GM12878 (cell line): ENCODE measurements around the gene STK38. TPM values are rescaled to one million over a fixed set of nuclear protein-coding genes. Genes with fewer than 3 reads are reported as not detected.

Experiments used
- ATAC-seq: fragments of 200-7000 bp; cut with Tn5 transposase; 3 replicates; pipeline ENCODE4 v1.9.1; 2020; ENCODE audit warnings: mild to moderate bottlenecking, moderate library complexity
- BruUV-seq: library from RNA; stranded (reverse); fragments of 400-500 nt; replicated peaks from 2 replicates; lab custom pipeline; 2021; lab: Mats Ljungman, UMichigan
- CTCF ChIA-PET: fragments of 300-600 bp; sonication (Branson Sonifier 250); formaldehyde crosslinking; extraction: SDS; loops from one replicate; lab custom pipeline; 2021; ENCODE audit warnings: inconsistent platforms; lab: Yijun Ruan, JAX
- POLR2A ChIA-PET: fragments of 350-600 bp; formaldehyde crosslinking; extraction: SDS; loops from one replicate; lab custom pipeline; 2021; ENCODE audit warnings: inconsistent platforms; lab: Charles Lee
- RAD21 ChIA-PET: fragments of 300-600 bp; sonication (Branson Sonifier 250); formaldehyde crosslinking; loops from one replicate; lab custom pipeline; 2023; ENCODE audit warnings: antibody characterized with exemption; ENCODE audit not compliant: unreplicated experiment; lab: Charles Lee
- SMC1A ChIA-PET: fragments of 300-600 bp; sonication (Branson Sonifier 250); formaldehyde crosslinking; loops from one replicate; lab custom pipeline; 2023; ENCODE audit not compliant: unreplicated experiment, uncharacterized antibody; lab: Charles Lee
- DNase-seq: peaks from one replicate; pipeline ENCODE4 v3.0.0-alpha.2; 2011; ENCODE audit warnings: low read depth, low spot score
- FAIRE-seq: peaks from 3 replicates; lab custom pipeline; 2011; peaks lifted over from hg19 to GRCh38; lab: Jason Lieb, UNC
- H2AFZ ChIP-seq: 2 replicates; pipeline ENCODE4 v1.6.0; 2011; ENCODE audit warnings: low read depth, low read length, control low read depth; ENCODE audit not compliant: control insufficient read depth
- H3K27ac ChIP-seq: 2 replicates; pipeline ENCODE4 v1.5.1; 2011; ENCODE audit warnings: control low read depth; ENCODE audit not compliant: control insufficient read depth, insufficient read depth
- H3K27me3 ChIP-seq, 2 experiments: replicated peaks in 1 of 2; 2 replicates each; pipeline versions ENCODE4 v1.6.0 to v1.6.1; 2011; ENCODE audit warnings: low read length in 1 of 2; ENCODE audit not compliant: control insufficient read depth in 2 of 2, insufficient read depth in 2 of 2
- H3K36me3 ChIP-seq, 2 experiments: 2 replicates each; pipeline ENCODE4 v1.5.1; 2011; ENCODE audit warnings: low read length in 1 of 2; ENCODE audit not compliant: control insufficient read depth in 2 of 2, insufficient read depth in 2 of 2
- H3K4me1 ChIP-seq: 2 replicates; pipeline ENCODE4 v1.6.1; 2011; ENCODE audit warnings: mild to moderate bottlenecking, low read length, moderate library complexity, mixed read lengths; ENCODE audit not compliant: control insufficient read depth, insufficient read depth
- H3K4me2 ChIP-seq: 2 replicates; pipeline ENCODE4 v1.6.0; 2011; ENCODE audit warnings: control low read depth; ENCODE audit not compliant: control insufficient read depth, insufficient read depth
- H3K4me3 ChIP-seq: fragments of 200-600 bp; sonication (generic); 2 replicates; pipeline ENCODE4 v1.5.1; 2016
- H3K79me2 ChIP-seq: 2 replicates; pipeline ENCODE4 v1.6.0; 2011; ENCODE audit warnings: low read length; ENCODE audit not compliant: control insufficient read depth, insufficient read depth
- H3K9ac ChIP-seq: 2 replicates; pipeline ENCODE4 v1.8.0; 2011; ENCODE audit warnings: low read length, control low read depth, mixed read lengths; ENCODE audit not compliant: control insufficient read depth, insufficient read depth
- H3K9me3 ChIP-seq: replicated peaks from 3 replicates; pipeline ENCODE4 v1.5.1; 2011; ENCODE audit warnings: mild to moderate bottlenecking, low read length; ENCODE audit not compliant: control insufficient read depth, insufficient read depth
- H4K20me1 ChIP-seq: 2 replicates; pipeline ENCODE4 v1.6.0; 2011; ENCODE audit not compliant: control insufficient read depth, insufficient read depth
- EED ChIP-seq: sonication (generic); IDR thresholded peaks from 2 replicates; pipeline ENCODE4 v1.6.1; 2016; ENCODE audit warnings: antibody characterized with exemption, low read depth
- IKZF2 ChIP-seq, 2 experiments: fragments of 450-650 bp; IDR thresholded peaks; 2 replicates each; pipeline ENCODE4 v1.6.1; 2017; ENCODE audit warnings: mild to moderate bottlenecking in 2 of 2, moderate library complexity in 2 of 2
- KLF5 ChIP-seq: fragments of 450-650 bp; IDR thresholded peaks from 2 replicates; pipeline ENCODE4 v1.6.1; 2014; ENCODE audit warnings: mild to moderate bottlenecking; ENCODE audit not compliant: partially characterized antibody
- MAX ChIP-seq: IDR thresholded peaks from 2 replicates; pipeline ENCODE4 v1.6.1; 2012; ENCODE audit warnings: low read depth, low read length, improper control_type of control experiment
- MEF2B ChIP-seq: fragments of 450-650 bp; IDR thresholded peaks from 2 replicates; pipeline ENCODE4 v1.6.1; 2018; ENCODE audit warnings: mild to moderate bottlenecking, moderate library complexity; ENCODE audit not compliant: partially characterized antibody, poor library complexity, severe bottlenecking
- MXI1 ChIP-seq: fragments of 150-350 bp; IDR thresholded peaks from 2 replicates; pipeline ENCODE4 v1.6.1; 2011; ENCODE audit warnings: low read depth, mild to moderate bottlenecking, inconsistent platforms, low read length, improper control_type of control experiment
- NFIC ChIP-seq: IDR thresholded peaks from 2 replicates; pipeline ENCODE4 v1.6.1; 2012; ENCODE audit warnings: low read depth, mild to moderate bottlenecking, inconsistent platforms, low read length, moderate library complexity
- NFXL1 ChIP-seq: fragments of 450-650 bp; IDR thresholded peaks from 2 replicates; pipeline ENCODE4 v1.6.1; 2017; ENCODE audit warnings: antibody characterized with exemption, mild to moderate bottlenecking, borderline replicate concordance
- PML ChIP-seq: IDR thresholded peaks from 2 replicates; pipeline ENCODE4 v1.6.1; 2012; ENCODE audit warnings: low read length, inconsistent platforms
- PRDM15 ChIP-seq: fragments of 450-650 bp; formaldehyde crosslinking; IDR thresholded peaks from 2 replicates; pipeline ENCODE4 v1.4.0; 2020; ENCODE audit warnings: mild to moderate bottlenecking, moderate library complexity
- RAD21 ChIP-seq: IDR thresholded peaks from 2 replicates; pipeline ENCODE4 v1.6.1; 2011; ENCODE audit warnings: mild to moderate bottlenecking, low read depth, low read length, moderate library complexity; ENCODE audit not compliant: insufficient read depth
- SIN3A ChIP-seq: IDR thresholded peaks from 2 replicates; pipeline ENCODE4 v1.6.1; 2012; ENCODE audit warnings: low read depth, low read length, improper control_type of control experiment
- STAT1 ChIP-seq: fragments of 450-650 bp; conservative IDR thresholded peaks from 2 replicates; pipeline ENCODE4 v1.6.1; 2014; ENCODE audit warnings: antibody characterized with exemption, mild to moderate bottlenecking
- STAT3 ChIP-seq: IDR thresholded peaks from 2 replicates; pipeline ENCODE4 v1.6.1; 2011; ENCODE audit warnings: low read depth, low read length, improper control_type of control experiment
- SUPT20H ChIP-seq: IDR thresholded peaks from 2 replicates; pipeline ENCODE4 v1.6.1; 2011; ENCODE audit warnings: low read depth, mild to moderate bottlenecking, low read length, moderate library complexity, borderline replicate concordance; ENCODE audit not compliant: control insufficient read depth
- ZBED1 ChIP-seq: IDR thresholded peaks from 2 replicates; pipeline ENCODE4 v1.6.1; 2016; ENCODE audit warnings: borderline replicate concordance
- ZNF274 ChIP-seq: IDR thresholded peaks from one replicate; pipeline ENCODE4 v1.8.0; 2011; ENCODE audit not compliant: insufficient read length, insufficient read depth
- ZZZ3 ChIP-seq: IDR thresholded peaks from 2 replicates; pipeline ENCODE4 v1.6.1; 2011; ENCODE audit warnings: low read depth; ENCODE audit not compliant: control insufficient read depth, insufficient read length
- WGBS: methylation state at CpG from one replicate; pipeline ENCODE4 v1.1.6; 2016; ENCODE audit warnings: low lambda C conversion rate; ENCODE audit not compliant: insufficient replicate concordance, insufficient coverage; ENCODE audit errors: missing lambda C conversion rate; 5-methylcytosine and 5-hydroxymethylcytosine counted together
- in situ Hi-C: fragments of 300-500 bp; cut with MboI; formaldehyde crosslinking; loops from 9 replicates; pipeline ENCODE4 v1.14.3; 2018; ENCODE audit warnings: mixed read lengths
- intact Hi-C: fragments of 100-400 bp; cut with micrococcal nuclease; formaldehyde crosslinking; loops from one replicate; pipeline ENCODE4 v1.14.2; 2022; ENCODE audit not compliant: unreplicated experiment
- polyA plus RNA-seq, 11 experiments: library from polyadenylated mRNA; depleted of rRNA in 4 of 11; unstranded in 6 of 11; stranded (reverse) in 5 of 11; fragments of >200 nt; fragmentation: Nextera tagmentation in 4 of 11; fragmentation: Illumina TruSeq in 1 of 11; extraction: Ambion mirVana in 4 of 11; extraction: Trizol in 1 of 11; gene quantifications; 1 replicate in 1 of 11; 2 replicates in 10 of 11; pipeline versions ENCODE4 v1.2.1 to v1.2.3, GENCODE V29; 2011 to 2016; ENCODE audit warnings: inconsistent platforms in 2 of 11, missing spikeins in 2 of 11, low read depth in 1 of 11
- total RNA-seq, 4 experiments: library from RNA; depleted of rRNA in 3 of 4; stranded (reverse); fragments of >200 nt in 3 of 4; fragmentation: Illumina TruSeq in 1 of 4; extraction: Trizol in 1 of 4; gene quantifications; 2 replicates each; pipeline versions ENCODE4 v1.2.1 to v1.2.3, GENCODE V29; 2013 to 2021
- TF ChIP-seq, protein P1 (sequence below): IDR thresholded peaks from 2 replicates; pipeline ENCODE4 v1.6.1; 2011; ENCODE audit warnings: low read depth, low read length, improper control_type of control experiment, borderline replicate concordance

Gene STK38
- total and polyA plus RNA-seq, 10 of the 15 experiments (the other 5 are each of a cell fraction or from before 2014, with no cell fraction given), result 4.1 to 18.7 (median 13.6) TPM

GRCh38 chr6:36586606-36587005 is 39.3 kb upstream of the STK38 start:
- SMC1A ChIA-PET, result interaction anchor here (1.2 kb wide), 1 partner anchor 137 kb away, joined by 3 read pairs; no protein-coding TSS in a partner anchor
- no peak overlapping the region for H3K27ac ChIP-seq
- DNase-seq, result no peak
- POLR2A ChIA-PET, result interaction anchor here (0.5 kb wide), 1 partner anchor 9 kb away, joined by 3 read pairs; no protein-coding TSS in a partner anchor
- no peak for ATAC-seq
- BruUV-seq, result no TSS peak
- no peaks in the 10 kb centered on the region for H3K9me3 ChIP-seq
- no peaks in the 10 kb centered on the region; a peak in 1 of 4 replicates for H3K27me3 ChIP-seq
- RAD21 ChIA-PET, result interaction anchor here (1.6 kb wide), 1 partner anchor 12 kb away, joined by 4 read pairs; no protein-coding TSS in a partner anchor
- H3K79me2 ChIP-seq, result no peaks in the 10 kb centered on the region
- H3K36me3 ChIP-seq, result no peaks in the 10 kb centered on the region
- WGBS, result 63% methylated on average over 1 of the region's 1 CpG
- no peak overlapping the region for H3K4me2 ChIP-seq
- FAIRE-seq, result no peak
- H3K4me1 ChIP-seq, result no peaks in the 10 kb centered on the region
- H3K4me3 ChIP-seq, result no peak overlapping the region
- in situ Hi-C loops (no loop called here), intact Hi-C loops (no loop called here)
- CTCF ChIA-PET, result interaction anchor here (0.6 to 0.7 kb wide), 2 partner anchors 9 to 399 kb away, joined by 3 read pairs; partner anchors contain the start of gene MTCH1
- no peak overlapping the region for H3K9ac ChIP-seq
- H2AFZ ChIP-seq, result no peak overlapping the region
- no peaks in the 10 kb centered on the region for H4K20me1 ChIP-seq
- TF ChIP-seq ZBED1 (no peak), KLF5 (no peak), SIN3A (no peak), RAD21 (no peak), PML (no peak), MXI1 (no peak), PRDM15 (CRISPR knock-in tag) (no peak), MEF2B (no peak), NFIC (no peak), IKZF2 (IDR thresholded peaks at IDR 0.05) (no peak), ZNF274 (no peak), ZZZ3 (no peak), STAT3 (no peak), MAX (no peak), SUPT20H (no peak), EED (no peak), NFXL1 (no peak), STAT1 (no peak)
- TF ChIP-seq, protein P1, sequence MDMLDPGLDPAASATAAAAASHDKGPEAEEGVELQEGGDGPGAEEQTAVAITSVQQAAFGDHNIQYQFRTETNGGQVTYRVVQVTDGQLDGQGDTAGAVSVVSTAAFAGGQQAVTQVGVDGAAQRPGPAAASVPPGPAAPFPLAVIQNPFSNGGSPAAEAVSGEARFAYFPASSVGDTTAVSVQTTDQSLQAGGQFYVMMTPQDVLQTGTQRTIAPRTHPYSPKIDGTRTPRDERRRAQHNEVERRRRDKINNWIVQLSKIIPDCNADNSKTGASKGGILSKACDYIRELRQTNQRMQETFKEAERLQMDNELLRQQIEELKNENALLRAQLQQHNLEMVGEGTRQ, result no peak
